Thyroid gland (tissue), 4 donors: ENCODE results near the gene LIFR.

Experiments used
- POLR2A ChIP-seq, 2 donors: fragments of 450-650 bp; IDR thresholded peaks; one replicate each; pipeline ENCODE4 v1.6.1; 2017; ENCODE audit warnings: antibody characterized with exemption in 2 of 2, mild to moderate bottlenecking in 2 of 2, moderate library complexity in 1 of 2
- TF ChIP-seq, protein P1 (sequence below), 6 experiments: fragments of 200-600 bp in 3 of 6; fragments of 450-650 bp in 3 of 6; sonication (generic) in 3 of 6; IDR thresholded peaks; one replicate each; pipeline ENCODE4 v1.5.1; 2016 to 2019; ENCODE audit warnings: antibody characterized with exemption in 6 of 6, mild to moderate bottlenecking in 2 of 6, inconsistent platforms in 1 of 6, moderate library complexity in 1 of 6

DNA sequence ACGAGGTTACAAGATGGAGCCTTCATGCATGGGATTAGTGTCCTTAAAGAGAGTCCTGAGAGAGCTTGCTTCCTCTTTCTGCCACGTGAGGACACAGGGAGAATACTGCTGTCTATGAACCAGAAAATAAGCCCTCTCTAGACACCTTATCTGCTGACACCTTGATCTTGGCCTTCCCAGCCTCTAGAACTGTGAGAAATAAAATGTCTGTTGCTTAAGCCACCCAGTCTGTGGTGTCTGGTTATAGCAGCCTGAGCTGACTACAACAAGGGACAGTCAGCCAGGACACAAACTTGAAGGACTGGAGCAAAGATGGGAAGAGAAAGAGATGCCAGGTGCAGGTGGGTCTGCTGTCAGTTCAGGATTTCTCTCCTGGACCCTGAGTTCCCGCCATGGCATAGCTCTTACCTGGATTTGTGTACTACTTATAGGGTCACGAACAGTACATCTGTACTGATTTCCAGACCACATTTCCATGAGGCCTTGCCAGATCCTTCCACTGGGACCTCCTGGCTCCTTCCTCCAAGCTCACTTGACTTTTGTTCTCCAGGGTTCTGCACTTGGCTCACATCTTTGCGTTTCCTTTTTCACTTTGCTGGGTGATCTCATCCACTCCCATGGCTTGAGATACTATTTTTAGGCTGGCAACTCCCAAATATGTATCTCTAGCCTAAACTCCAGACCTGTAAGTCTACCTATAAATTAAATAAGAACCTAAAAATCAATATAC, 44.9 kb upstream of the LIFR start:
- TF ChIP-seq, protein P1, sequence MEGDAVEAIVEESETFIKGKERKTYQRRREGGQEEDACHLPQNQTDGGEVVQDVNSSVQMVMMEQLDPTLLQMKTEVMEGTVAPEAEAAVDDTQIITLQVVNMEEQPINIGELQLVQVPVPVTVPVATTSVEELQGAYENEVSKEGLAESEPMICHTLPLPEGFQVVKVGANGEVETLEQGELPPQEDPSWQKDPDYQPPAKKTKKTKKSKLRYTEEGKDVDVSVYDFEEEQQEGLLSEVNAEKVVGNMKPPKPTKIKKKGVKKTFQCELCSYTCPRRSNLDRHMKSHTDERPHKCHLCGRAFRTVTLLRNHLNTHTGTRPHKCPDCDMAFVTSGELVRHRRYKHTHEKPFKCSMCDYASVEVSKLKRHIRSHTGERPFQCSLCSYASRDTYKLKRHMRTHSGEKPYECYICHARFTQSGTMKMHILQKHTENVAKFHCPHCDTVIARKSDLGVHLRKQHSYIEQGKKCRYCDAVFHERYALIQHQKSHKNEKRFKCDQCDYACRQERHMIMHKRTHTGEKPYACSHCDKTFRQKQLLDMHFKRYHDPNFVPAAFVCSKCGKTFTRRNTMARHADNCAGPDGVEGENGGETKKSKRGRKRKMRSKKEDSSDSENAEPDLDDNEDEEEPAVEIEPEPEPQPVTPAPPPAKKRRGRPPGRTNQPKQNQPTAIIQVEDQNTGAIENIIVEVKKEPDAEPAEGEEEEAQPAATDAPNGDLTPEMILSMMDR (IDR thresholded peaks at IDR 0.05), result no peak
- TF ChIP-seq POLR2A (IDR thresholded peaks at IDR 0.05), result no peak
